Calu3 (cell line): ENCODE results near the gene CFAP45. TPM values are rescaled to one million over a fixed set of nuclear protein-coding genes. Genes with fewer than 3 reads are reported as not detected.

Experiments used
- BruUV-seq: library from RNA; stranded (reverse); fragments of 400-500 nt; replicated peaks from 2 replicates; lab custom pipeline; 2021; lab: Mats Ljungman, UMichigan
- CTCF ChIA-PET: fragments of 300-600 bp; sonication (Branson Sonifier 250); formaldehyde crosslinking; loops from one replicate; lab custom pipeline; 2022; ENCODE audit warnings: antibody characterized with exemption; lab: Charles Lee
- DNase-seq: peaks from one replicate; pipeline ENCODE4 v3.0.0; 2022
- H3K27ac Mint-ChIP-seq: one replicate; pipeline ENCODE4 v1.8.0; 2022; ENCODE audit warnings: mixed read lengths; ENCODE audit not compliant: unreplicated experiment
- H3K27me3 Mint-ChIP-seq: one replicate; pipeline ENCODE4 v1.8.0; 2022; ENCODE audit warnings: mixed read lengths; ENCODE audit not compliant: unreplicated experiment
- H3K36me3 Mint-ChIP-seq: one replicate; pipeline ENCODE4 v1.8.0; 2022; ENCODE audit warnings: mild to moderate bottlenecking, moderate library complexity, mixed read lengths; ENCODE audit not compliant: insufficient read depth, unreplicated experiment
- H3K4me1 Mint-ChIP-seq: one replicate; pipeline ENCODE4 v1.8.0; 2022; ENCODE audit warnings: mild to moderate bottlenecking, low read depth, mixed read lengths; ENCODE audit not compliant: unreplicated experiment
- H3K4me3 Mint-ChIP-seq: one replicate; pipeline ENCODE4 v1.8.0; 2022; ENCODE audit warnings: mild to moderate bottlenecking, low read depth, moderate library complexity, mixed read lengths; ENCODE audit not compliant: unreplicated experiment
- H3K9me3 Mint-ChIP-seq: one replicate; pipeline ENCODE4 v1.8.0; 2022; ENCODE audit warnings: low read depth, mixed read lengths; ENCODE audit not compliant: unreplicated experiment
- intact Hi-C: fragments of 100-400 bp; cut with micrococcal nuclease; formaldehyde crosslinking; loops from one replicate; pipeline ENCODE4 v1.10.0; 2022; ENCODE audit not compliant: unreplicated experiment
- total RNA-seq: library from RNA; stranded (reverse); gene quantifications from 2 replicates; pipeline ENCODE4 v1.2.3, GENCODE V29; 2022
- TF ChIP-seq, protein P1 (sequence below): fragments of 200-600 bp; IDR thresholded peaks from one replicate; pipeline ENCODE4 v1.8.0; 2022; ENCODE audit warnings: antibody characterized with exemption; ENCODE audit not compliant: unreplicated experiment

CFAP45 gene
- total RNA-seq, 1 experiment from 2014 or later, result 1.8 TPM

DNA sequence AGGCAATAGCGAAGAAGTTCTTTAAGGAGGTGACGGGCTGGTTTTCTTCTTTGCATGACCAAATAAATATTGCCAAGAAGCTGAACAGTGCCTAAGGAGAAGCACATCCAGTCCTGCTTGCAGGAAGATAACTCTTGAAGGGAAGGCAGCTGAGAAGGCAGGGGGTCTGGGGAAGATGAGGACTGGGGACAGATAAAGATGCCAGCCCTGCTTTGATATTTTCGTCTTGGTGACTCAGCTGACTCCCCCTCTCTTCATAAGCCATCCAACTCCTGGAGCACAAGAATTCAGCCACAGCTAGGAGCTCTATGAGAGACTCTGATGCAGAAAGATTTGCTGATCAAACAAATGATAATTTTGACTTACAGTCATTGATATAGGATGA, 3.4 kb downstream of the CFAP45 start:
- H3K9me3 Mint-ChIP-seq, result no peaks in the 10 kb centered on the region
- no TSS peak for BruUV-seq
- CTCF ChIA-PET, result interaction anchor here (1.3 kb wide), 1 partner anchor 111 kb away, joined by 3 read pairs; no protein-coding TSS in a partner anchor

GRCh38 chr1:159895836-159896545, 4.0 kb downstream of the CFAP45 start:
- Mint-ChIP-seq H3K4me1 (peaks cover 22% of the 10 kb centered on the region), H3K9me3 (no peaks in the 10 kb centered on the region), H3K36me3 (peaks cover 13% of the 10 kb centered on the region), H3K27me3 (no peaks in the 10 kb centered on the region), H3K4me3 (no peak overlapping the region), H3K27ac (no peak overlapping the region)
- TF ChIP-seq, protein P1, sequence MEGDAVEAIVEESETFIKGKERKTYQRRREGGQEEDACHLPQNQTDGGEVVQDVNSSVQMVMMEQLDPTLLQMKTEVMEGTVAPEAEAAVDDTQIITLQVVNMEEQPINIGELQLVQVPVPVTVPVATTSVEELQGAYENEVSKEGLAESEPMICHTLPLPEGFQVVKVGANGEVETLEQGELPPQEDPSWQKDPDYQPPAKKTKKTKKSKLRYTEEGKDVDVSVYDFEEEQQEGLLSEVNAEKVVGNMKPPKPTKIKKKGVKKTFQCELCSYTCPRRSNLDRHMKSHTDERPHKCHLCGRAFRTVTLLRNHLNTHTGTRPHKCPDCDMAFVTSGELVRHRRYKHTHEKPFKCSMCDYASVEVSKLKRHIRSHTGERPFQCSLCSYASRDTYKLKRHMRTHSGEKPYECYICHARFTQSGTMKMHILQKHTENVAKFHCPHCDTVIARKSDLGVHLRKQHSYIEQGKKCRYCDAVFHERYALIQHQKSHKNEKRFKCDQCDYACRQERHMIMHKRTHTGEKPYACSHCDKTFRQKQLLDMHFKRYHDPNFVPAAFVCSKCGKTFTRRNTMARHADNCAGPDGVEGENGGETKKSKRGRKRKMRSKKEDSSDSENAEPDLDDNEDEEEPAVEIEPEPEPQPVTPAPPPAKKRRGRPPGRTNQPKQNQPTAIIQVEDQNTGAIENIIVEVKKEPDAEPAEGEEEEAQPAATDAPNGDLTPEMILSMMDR, result no peak
- BruUV-seq, result no TSS peak
- no peak for DNase-seq
- CTCF ChIA-PET, result interaction anchor here (0.9 to 1.3 kb wide), 2 partner anchors 66 to 112 kb away, joined by 3 read pairs; no protein-coding TSS in a partner anchor
- intact Hi-C loops, result no loop called here

More for the DNA sequence above, 3.4 kb downstream of the CFAP45 start:
- Mint-ChIP-seq H3K4me3 (no peak overlapping the region), H3K27me3 (no peaks in the 10 kb centered on the region), H3K36me3 (peaks cover 13% of the 10 kb centered on the region), H3K4me1 (peaks cover 28% of the 10 kb centered on the region), H3K27ac (no peak overlapping the region)
- no peak for DNase-seq
- intact Hi-C loops, result no loop called here
- TF ChIP-seq, protein P1, result no peak

DNA sequence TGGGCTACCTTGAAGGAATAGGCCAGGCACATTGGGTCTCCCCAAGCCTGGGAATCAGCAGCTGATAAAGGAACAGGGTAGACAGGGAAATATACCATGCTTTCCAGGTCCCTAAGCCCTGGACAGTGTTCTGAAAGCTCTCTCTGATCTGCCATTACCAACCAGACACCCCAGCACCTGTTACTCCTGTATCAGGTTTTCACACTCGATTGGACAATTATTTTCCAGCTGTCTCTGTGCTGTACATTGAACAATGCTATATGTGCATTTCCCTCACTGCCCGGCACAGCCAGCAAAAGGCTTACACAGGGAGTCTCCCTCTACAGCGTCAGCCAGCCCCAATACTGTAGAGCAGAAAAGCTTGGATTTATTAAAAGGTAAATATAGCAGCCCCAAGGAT, 4.7 kb downstream of the CFAP45 start:
- intact Hi-C loops, result no loop called here
- DNase-seq, result no peak
- no peaks in the 10 kb centered on the region for H3K27me3 Mint-ChIP-seq
- CTCF ChIA-PET, result interaction anchor here (0.9 to 3.2 kb wide), 2 partner anchors 29 to 66 kb away, joined by 3 to 42 read pairs; partner anchors contain the start of gene TAGLN2
- no peak overlapping the region for H3K4me3 Mint-ChIP-seq
- no peak overlapping the region for H3K27ac Mint-ChIP-seq
- H3K4me1 Mint-ChIP-seq, result peaks cover 18% of the 10 kb centered on the region
- H3K36me3 Mint-ChIP-seq, result peaks cover 7% of the 10 kb centered on the region
- no TSS peak for BruUV-seq
- TF ChIP-seq, protein P1, result no peak
- H3K9me3 Mint-ChIP-seq, result no peaks in the 10 kb centered on the region

DNA sequence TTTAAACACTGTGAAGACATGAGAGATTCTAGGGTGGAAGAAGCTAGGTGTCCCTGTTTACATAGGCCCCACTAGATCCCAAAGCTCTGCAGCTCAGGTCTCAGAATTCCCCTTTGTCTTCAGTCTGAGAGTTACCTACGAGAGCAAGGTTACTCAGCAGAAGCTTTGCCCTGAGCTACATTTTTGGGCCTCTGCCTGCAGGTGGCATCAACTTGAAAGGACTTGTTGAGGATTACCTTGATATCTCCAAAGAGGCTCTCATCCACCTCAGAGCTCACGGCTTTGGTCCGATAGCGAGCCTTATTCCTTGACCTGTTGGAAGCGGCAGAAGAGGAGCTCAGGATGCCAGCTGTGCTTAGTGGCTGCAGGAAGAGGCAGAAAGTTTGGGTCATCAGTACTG, 7.0 kb downstream of the CFAP45 start:
- no peak overlapping the region for H3K4me3 Mint-ChIP-seq
- intact Hi-C loops, result loop anchor here (2.0 to 5.0 kb wide), 2 partner anchors 52 to 681 kb away; partner anchors contain the start of gene IGSF9
- H3K4me1 Mint-ChIP-seq, result peaks cover 11% of the 10 kb centered on the region
- DNase-seq, result peak; percentile 40
- H3K27me3 Mint-ChIP-seq, result no peaks in the 10 kb centered on the region
- H3K9me3 Mint-ChIP-seq, result no peaks in the 10 kb centered on the region
- TF ChIP-seq, protein P1, result no peak
- H3K27ac Mint-ChIP-seq, result no peak overlapping the region
- no TSS peak for BruUV-seq
- CTCF ChIA-PET, result interaction anchor here (0.7 to 4.5 kb wide), 16 partner anchors 12 to 695 kb away, joined by 3 to 110 read pairs (median 4); partner anchors contain the start of genes IGSF9 and TAGLN2
- H3K36me3 Mint-ChIP-seq, result no peaks in the 10 kb centered on the region
